HG02763 (cell line): Measurements from ENCODE around the gene SMU1.

Source experiments
- ATAC-seq: cut with Tn5 transposase; IDR thresholded peaks from one replicate; pipeline ENCODE4 v1.9.1; 2021; ENCODE audit warnings: mild to moderate bottlenecking, moderate library complexity; ENCODE audit not compliant: unreplicated experiment

Gene SMU1

GRCh38 chr9:33048054-33048465 lies 28.4 kb downstream of the SMU1 start:
- no peak for ATAC-seq

GRCh38 chr9:33046061-33046460 lies 30.4 kb downstream of the SMU1 start:
- no peak for ATAC-seq

- ATAC-seq: no peak
Observed at GRCh38 chr9:33044677-33045282, 31.7 kb downstream of the SMU1 start.

- ATAC-seq: peak; percentile 76
Observed at GRCh38 chr9:33044162-33044673, 32.3 kb downstream of the SMU1 start.

GRCh38 chr9:33043671-33044070 lies 32.8 kb downstream of the SMU1 start:
- ATAC-seq: no peak

- ATAC-seq: no peak
Observed at GRCh38 chr9:33042473-33042872, 34.0 kb downstream of the SMU1 start.

- ATAC-seq: no peak
Observed at GRCh38 chr9:33041432-33042188, 34.9 kb downstream of the SMU1 start.

- no peak for ATAC-seq
Observed at GRCh38 chr9:33040792-33041431, 35.6 kb downstream of the SMU1 start.

GRCh38 chr9:33032865-33033264 lies 43.6 kb downstream of the SMU1 start:
- no peak for ATAC-seq

GRCh38 chr9:33032292-33032691 lies 44.2 kb downstream of the SMU1 start:
- no peak for ATAC-seq

GRCh38 chr9:33030285-33030684 lies 46.2 kb downstream of the SMU1 start:
- no peak for ATAC-seq

GRCh38 chr9:33029231-33029786 lies 47.2 kb downstream of the SMU1 start:
- ATAC-seq: no peak

- peak; percentile 44 for ATAC-seq
Observed at GRCh38 chr9:33025572-33026342, 50.7 kb downstream of the SMU1 start.

- peak; percentile 91 for ATAC-seq
Observed at GRCh38 chr9:33024966-33025571, 51.4 kb downstream of the SMU1 start, which contains the start of gene DNAJA1. DNAJA1 (plus strand) TSS chr9:33025273; CDS start chr9:33026485, 1,212 bp downstream.

GRCh38 chr9:33024126-33024965 lies 52.1 kb downstream of the SMU1 start:
- ATAC-seq: no peak

GRCh38 chr9:33023661-33024060 lies 52.8 kb downstream of the SMU1 start:
- ATAC-seq: no peak

- no peak for ATAC-seq
Observed at GRCh38 chr9:33022755-33023154, 53.7 kb downstream of the SMU1 start.

GRCh38 chr9:33022303-33022702 lies 54.2 kb downstream of the SMU1 start:
- no peak for ATAC-seq

GRCh38 chr9:33019797-33020196 lies 56.7 kb downstream of the SMU1 start:
- ATAC-seq: no peak
